Coronary artery (tissue), 2 donors: ENCODE measurements around the gene SYVN1.

Source experiments
- DNase-seq: peaks from one replicate; pipeline ENCODE4 v3.0.0-alpha.2; 2017; ENCODE audit warnings: low spot score
- H3K27ac ChIP-seq, 2 donors: fragments of 200-600 bp; sonication (generic); one replicate each; pipeline ENCODE4 v1.5.1; 2016 to 2019
- H3K4me3 ChIP-seq: fragments of 200-600 bp; sonication (generic); 2 replicates; pipeline ENCODE4 v1.5.1; 2016; ENCODE audit warnings: mild to moderate bottlenecking, moderate library complexity
- TF ChIP-seq, protein P1 (sequence below): fragments of 200-600 bp; sonication (generic); IDR thresholded peaks from one replicate; pipeline ENCODE4 v1.5.1; 2019; ENCODE audit warnings: antibody characterized with exemption

Gene SYVN1

DNA sequence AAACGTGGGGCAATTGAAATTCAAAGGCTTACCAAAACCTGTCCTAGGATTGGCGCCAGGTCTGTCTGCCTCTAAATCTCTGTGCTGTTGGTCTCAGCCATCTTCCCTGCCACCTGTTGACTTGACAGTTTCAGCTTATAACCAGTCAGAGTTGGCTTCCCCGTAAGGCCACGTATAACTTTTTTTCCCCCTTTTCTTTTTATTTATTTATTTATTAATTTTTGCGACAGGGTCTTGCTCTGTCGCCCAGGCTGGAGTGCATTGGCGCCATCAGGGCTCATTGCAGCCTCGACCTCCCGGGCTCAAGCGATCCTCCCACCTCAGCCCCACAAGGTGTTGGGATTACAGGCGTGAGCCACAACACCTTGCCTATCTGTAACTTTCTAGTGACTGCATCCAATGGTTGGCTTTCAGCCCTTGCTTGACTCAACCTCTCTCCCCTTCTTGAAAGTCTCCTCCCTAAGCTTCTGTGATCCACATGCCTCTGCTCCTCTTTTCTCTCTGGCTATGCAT is 1.4 kb upstream of the SYVN1 start:
- DNase-seq, result no peak
- TF ChIP-seq, protein P1, sequence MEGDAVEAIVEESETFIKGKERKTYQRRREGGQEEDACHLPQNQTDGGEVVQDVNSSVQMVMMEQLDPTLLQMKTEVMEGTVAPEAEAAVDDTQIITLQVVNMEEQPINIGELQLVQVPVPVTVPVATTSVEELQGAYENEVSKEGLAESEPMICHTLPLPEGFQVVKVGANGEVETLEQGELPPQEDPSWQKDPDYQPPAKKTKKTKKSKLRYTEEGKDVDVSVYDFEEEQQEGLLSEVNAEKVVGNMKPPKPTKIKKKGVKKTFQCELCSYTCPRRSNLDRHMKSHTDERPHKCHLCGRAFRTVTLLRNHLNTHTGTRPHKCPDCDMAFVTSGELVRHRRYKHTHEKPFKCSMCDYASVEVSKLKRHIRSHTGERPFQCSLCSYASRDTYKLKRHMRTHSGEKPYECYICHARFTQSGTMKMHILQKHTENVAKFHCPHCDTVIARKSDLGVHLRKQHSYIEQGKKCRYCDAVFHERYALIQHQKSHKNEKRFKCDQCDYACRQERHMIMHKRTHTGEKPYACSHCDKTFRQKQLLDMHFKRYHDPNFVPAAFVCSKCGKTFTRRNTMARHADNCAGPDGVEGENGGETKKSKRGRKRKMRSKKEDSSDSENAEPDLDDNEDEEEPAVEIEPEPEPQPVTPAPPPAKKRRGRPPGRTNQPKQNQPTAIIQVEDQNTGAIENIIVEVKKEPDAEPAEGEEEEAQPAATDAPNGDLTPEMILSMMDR, result no peak
- peak overlapping the region; percentile 94 to 98 for H3K27ac ChIP-seq

DNA sequence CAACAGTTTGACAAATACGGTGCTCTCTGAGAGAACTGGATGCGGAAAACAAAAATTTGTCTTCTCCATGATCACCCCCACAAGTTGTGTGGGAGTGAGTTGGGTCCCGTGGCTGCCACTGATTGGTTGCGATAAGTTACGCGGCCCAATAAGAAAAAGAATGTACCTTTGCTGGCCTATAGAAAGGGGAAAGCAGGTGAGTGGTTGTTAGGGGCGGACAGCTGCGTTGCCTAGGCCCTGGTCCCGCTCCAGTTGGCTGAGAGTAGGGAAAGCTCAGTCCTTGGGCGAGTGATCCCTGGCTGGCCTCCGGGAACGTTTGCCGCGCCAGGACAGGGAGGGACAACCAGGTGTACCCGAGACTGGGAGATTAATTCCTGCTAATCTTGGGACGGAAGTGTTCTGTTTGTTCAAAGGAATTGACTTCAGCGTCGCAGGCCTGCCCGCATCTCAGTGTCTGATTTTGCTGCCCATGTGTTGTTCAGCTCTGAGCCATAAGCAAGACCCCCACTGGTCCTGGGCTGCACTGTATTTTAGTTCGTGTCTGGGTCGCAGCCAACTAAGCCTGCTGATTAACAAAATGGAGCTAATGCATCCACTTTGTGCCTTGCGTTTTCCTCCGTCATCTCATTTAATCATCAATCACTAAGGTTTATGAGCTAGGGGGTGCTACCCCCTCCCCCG is 773 bp upstream of the SYVN1 start:
- Histone ChIP-seq H3K4me3 (peak overlapping the region; percentile 83), H3K27ac (peak overlapping the region; percentile 94 to 98)
- TF ChIP-seq, protein P1, result no peak
- peak; percentile 95 for DNase-seq

More for the DNA sequence above, 1.4 kb upstream of the SYVN1 start:
- H3K4me3 ChIP-seq, result peak overlapping the region; percentile 83

DNA sequence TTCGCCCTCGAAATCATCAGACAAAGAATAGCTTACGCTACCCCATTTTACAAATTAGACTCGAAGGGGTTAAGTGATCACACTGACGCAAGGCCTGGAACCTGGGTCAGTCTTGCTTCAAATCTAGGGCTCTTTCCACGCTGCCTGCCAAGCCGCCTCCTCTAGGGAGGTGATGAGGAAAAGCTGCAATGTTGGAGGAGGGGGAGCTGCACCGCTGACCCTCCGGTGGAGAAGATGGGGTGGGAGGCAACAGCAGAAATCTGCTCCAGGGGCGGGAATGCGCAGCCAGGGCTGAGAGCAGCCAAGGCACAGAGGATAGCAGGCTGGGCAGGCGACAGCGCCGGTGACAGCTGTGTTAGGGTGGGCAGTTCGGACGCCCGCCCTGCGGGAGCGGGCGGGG is 595 bp downstream of the SYVN1 start:
- TF ChIP-seq, protein P1, result no peak
- peak overlapping the region; percentile 83 for H3K4me3 ChIP-seq
- peak; percentile 79 for DNase-seq
- H3K27ac ChIP-seq, result peak overlapping the region; percentile 94 to 98

DNA sequence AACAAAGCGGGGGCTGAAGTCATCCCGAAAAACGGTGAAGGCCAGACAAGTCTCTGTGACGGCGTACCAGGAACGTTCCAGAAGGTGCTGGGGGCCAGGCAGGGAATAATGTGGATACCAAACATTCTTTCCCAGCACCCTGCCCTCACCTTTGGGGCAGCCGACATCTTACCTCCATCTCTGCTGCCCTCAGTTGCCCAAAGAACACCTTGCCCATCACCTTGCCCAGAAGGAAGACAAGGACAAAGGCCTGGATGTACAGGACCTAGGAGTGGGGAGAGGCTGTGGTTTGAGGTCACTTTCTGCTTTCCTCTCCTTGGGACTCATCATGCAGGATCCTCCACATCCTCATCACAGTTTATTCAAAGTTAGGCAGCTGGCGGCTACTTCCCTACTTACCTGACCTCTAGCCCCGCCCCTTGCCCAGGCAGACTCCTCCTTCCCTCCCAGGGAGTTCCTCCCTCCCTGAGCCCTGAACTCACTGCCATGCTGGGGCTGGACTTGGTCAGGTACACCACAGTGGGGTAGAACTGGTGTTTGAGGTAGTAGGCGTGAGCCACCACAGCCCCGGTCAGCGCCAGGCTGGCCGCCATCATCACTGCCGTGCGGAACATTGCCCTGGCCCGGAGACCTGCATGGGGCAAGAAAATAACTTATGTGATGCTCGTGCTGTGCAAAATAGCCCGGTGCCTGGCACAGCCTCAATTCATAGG is 1.2 kb downstream of the SYVN1 start:
- peak; percentile 70 for DNase-seq
- Histone ChIP-seq H3K27ac (peak overlapping the region; percentile 94 to 98), H3K4me3 (peak overlapping the region; percentile 83)
- TF ChIP-seq, protein P1, result no peak

DNA sequence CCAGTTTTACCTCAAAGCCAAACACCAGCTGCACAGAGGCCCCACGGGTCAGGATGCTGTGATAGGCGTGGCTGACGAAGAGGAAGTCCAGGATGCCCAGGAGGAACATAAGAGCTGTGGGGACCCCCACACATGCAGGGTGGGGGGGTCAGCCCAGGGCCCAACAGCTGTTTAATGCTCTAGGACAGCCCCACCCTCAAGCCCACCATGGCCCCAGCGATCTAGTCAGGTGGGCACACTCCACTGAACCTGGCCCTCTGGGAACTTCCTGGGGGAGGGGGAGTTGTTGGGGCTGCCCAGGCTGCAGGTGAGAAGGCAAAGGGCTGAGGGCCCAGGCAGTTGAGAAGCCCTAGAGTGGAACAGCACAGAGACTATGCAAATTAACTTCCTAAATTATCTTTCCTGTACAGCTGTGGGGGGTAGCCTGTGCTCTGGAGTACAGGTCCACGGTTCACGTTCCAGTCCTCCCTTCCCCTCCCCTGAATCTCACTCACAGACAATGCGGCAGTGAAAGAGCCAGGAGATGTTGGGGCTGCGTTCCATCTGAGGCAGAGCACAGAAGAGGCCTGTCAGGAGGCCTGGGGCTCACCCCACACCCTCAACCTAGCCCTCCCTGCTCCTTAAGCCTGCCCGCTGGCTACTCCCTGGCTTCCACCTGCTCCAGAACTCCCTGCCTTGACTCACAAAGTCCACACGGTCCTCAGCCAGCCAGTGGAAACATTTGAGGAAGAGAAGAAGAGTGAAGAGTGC is 1.9 kb downstream of the SYVN1 start:
- Histone ChIP-seq H3K27ac (no peak overlapping the region), H3K4me3 (peak overlapping the region; percentile 83)
- peak; percentile 67 for DNase-seq
- TF ChIP-seq, protein P1, result no peak

DNA sequence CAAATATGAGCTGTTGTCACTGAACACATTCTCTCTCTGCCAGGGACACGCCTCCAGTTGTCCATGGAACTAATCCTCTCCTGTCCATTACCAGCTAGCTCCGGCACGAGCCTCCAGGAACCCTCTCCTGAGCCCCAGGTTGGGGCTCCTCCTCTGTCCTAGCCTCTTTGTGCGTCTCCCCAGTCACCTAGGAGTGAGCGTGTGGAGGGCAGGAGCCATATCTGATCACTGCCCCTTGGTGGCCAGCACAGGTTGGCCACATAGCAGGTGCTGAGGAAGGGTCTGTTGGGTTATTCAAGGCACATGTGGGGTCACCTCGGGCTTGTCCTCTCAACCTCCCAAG is 2.5 kb downstream of the SYVN1 start:
- TF ChIP-seq, protein P1, result no peak
- Histone ChIP-seq H3K27ac (no peak overlapping the region), H3K4me3 (no peak overlapping the region)
- no peak for DNase-seq
